Aorta (tissue), 5 donors: ENCODE measurements around the gene SYDE2. TPM values are rescaled to one million over a fixed set of nuclear protein-coding genes. Genes with fewer than 3 reads are reported as not detected.
A peak's percentile ranks its signal among the peaks of the same experiment; 100 is the strongest.

Experiments
- ATAC-seq: fragments of 200-7000 bp; cut with Tn5 transposase; one replicate; pipeline ENCODE4 v1.9.1; 2022; ENCODE audit warnings: moderate library complexity; ENCODE audit not compliant: low FRiP score
- DNase-seq, 2 donors: peaks; one replicate each; pipeline ENCODE4 v3.0.0-alpha.2; 2020
- H3K27ac ChIP-seq, 2 donors: one replicate each; pipeline ENCODE4 v1.5.1; 2013; ENCODE audit warnings: low read length in 2 of 2, mild to moderate bottlenecking in 2 of 2, moderate library complexity in 2 of 2, control low read depth in 1 of 2, inconsistent platforms in 1 of 2, low read depth in 1 of 2
- H3K27me3 ChIP-seq, 2 donors: one replicate each; pipeline ENCODE4 v1.6.1; 2013; ENCODE audit warnings: control low read depth in 1 of 2, low read length in 1 of 2, mild to moderate bottlenecking in 1 of 2, moderate library complexity in 1 of 2; ENCODE audit not compliant: insufficient read depth in 2 of 2, control insufficient read depth in 1 of 2
- H3K36me3 ChIP-seq, 2 donors: one replicate each; pipeline ENCODE4 v1.6.1; 2013; ENCODE audit warnings: control low read depth in 1 of 2, low read length in 1 of 2, mild to moderate bottlenecking in 1 of 2; ENCODE audit not compliant: insufficient read depth in 2 of 2, control insufficient read depth in 1 of 2
- H3K4me1 ChIP-seq, 2 donors: one replicate each; pipeline ENCODE4 v1.6.1; 2013; ENCODE audit warnings: low read length in 2 of 2, control low read depth in 1 of 2, mild to moderate bottlenecking in 1 of 2, moderate library complexity in 1 of 2; ENCODE audit not compliant: insufficient read depth in 2 of 2, control insufficient read depth in 1 of 2
- H3K4me3 ChIP-seq, 2 donors: one replicate each; pipeline ENCODE4 v1.5.1; 2013; ENCODE audit warnings: low read length in 2 of 2, control low read depth in 1 of 2, mild to moderate bottlenecking in 1 of 2
- H3K9me3 ChIP-seq: one replicate; pipeline ENCODE4 v1.6.1; 2013; ENCODE audit warnings: mild to moderate bottlenecking, low read length; ENCODE audit not compliant: control insufficient read depth
- WGBS, 2 donors: extraction: QIAGEN DNeasy Blood & Tissue Kit; methylation state at CpG; one replicate each; pipeline ENCODE4 v1.1.7; 2013; 5-methylcytosine and 5-hydroxymethylcytosine counted together
- intact Hi-C, 2 donors: fragments of 100-400 bp; cut with DNase I; formaldehyde crosslinking; loops; one replicate each; pipeline versions ENCODE4 v1.14.2 to v1.15.0; 2022
- polyA plus RNA-seq, 2 donors: library from polyadenylated mRNA; stranded (reverse); fragments of 200-250 nt; gene quantifications; one replicate each; pipeline ENCODE4 v1.2.3, GENCODE V29; 2013
- total RNA-seq, 2 donors: library from RNA; stranded (reverse); fragmentation: NEBNext Ultra II Directional; extraction: Animal tissue kit (Norgen Biotek cat#: 25700); gene quantifications; one replicate each; pipeline ENCODE4 v1.2.1, GENCODE V29; 2021
- donor health status: healthy with polysubstance abuse.
- donor health status: Bipolar disorder and iron deficiency.
- donor health status: DM: no; HTN: no; CAD: no.
- donor health status: DM: no; HTN: no; CAD: no.
- donor health status: DM: yes; HTN: yes; CAD: no.

Gene SYDE2
- total and polyA plus RNA-seq, 4 donors: 1.3 to 16.7 (median 5.7) TPM

DNA sequence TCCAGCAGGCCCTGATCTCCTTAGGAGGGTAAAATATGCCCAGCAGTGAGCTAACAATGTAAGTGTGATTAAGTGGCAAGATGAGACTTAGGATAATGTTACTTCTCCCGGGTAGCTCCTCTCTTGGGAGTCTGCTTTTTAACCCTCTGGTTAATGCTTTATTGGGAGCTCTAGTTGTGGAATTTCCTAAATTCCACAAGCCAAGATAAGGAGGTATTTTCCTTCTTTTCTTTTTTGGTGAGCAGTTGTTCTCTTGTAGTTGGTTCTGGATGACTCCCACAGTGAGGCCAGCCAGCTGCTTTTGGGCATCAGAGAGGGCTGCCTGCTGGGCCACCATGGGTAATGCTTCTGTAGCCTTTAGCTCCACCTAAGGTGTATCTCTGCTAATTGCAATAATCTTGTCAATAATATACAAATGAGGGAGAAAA is 39.4 kb upstream of the SYDE2 start:
- H3K36me3 ChIP-seq: no peaks in the 10 kb centered on the region
- H3K27me3 ChIP-seq: no peaks in the 10 kb centered on the region
- no peaks in the 10 kb centered on the region for H3K9me3 ChIP-seq
- no peak for ATAC-seq
- peak overlapping the region; percentile 15 to 75 for H3K27ac ChIP-seq
- intact Hi-C loops: no loop called here
- H3K4me3 ChIP-seq: no peak overlapping the region
- WGBS, 2 donors: 0 to 4% methylated on average over 1 of the region's 1 CpG
- no peak for DNase-seq
- H3K4me1 ChIP-seq: peaks cover 0 to 2% of the 10 kb centered on the region in 2 donors

DNA sequence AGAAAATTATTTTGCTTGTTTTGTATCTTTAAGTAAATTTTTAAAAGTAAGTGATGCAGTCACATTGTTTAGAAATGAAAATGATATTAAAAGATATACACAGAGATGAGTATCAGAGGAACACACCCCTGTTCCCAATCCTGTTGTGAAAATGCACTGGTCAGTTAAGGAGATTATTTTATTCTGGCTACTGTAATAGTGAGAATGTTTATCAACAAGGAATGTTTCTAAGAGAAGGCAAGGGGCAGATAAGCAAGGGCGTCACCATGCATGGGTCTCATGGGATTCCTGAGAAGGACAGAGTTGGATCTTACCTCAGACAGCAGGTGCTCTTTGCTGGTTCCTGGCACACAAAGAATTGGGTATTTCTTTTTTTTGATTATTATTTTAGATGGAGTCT is 36.8 kb upstream of the SYDE2 start:
- WGBS, 2 donors: 96 to 97% methylated on average over 1 of the region's 1 CpG
- DNase-seq: no peak

DNA sequence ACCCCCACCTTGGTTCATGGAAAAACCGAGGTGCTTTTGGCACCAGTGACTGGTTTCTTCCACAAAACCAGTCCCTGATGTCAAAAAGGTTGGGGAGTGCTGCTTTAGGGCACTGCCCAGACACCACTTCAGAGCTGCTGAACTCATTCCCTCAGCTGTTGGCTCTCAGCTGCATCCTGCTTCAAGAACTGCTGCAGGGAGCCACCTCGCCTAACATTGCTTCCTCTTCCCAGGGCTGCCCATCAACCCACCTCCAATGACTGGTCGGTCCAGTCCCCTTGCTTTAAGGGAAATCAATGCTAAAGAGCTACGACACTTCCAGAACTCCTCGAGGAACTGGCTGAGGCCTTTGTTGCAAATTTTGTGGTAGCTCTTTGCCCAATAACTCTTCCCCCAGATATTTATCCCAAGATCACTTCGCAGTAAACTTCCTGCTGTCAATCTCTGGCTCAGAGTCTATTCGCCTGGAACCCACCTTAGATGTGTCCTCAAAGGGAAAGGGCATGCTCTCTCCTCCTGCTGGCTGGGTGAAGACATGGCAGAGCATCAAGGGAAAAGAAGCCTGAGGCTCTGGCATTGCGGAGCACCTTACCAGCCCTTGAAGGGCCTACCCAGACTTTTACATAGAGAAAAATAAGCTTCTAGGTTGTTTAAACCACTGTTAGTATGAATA is 29.6 kb upstream of the SYDE2 start:
- WGBS, 2 donors: 88 to 89% methylated on average over 8 of the region's 8 CpGs
- no peak for ATAC-seq
- intact Hi-C loops: no loop called here
- Histone ChIP-seq H3K4me1 (no peaks in the 10 kb centered on the region), H3K36me3 (no peaks in the 10 kb centered on the region), H3K27ac (no peak overlapping the region), H3K27me3 (no peaks in the 10 kb centered on the region), H3K4me3 (no peak overlapping the region), H3K9me3 (no peaks in the 10 kb centered on the region)
- no peak for DNase-seq

More for the DNA sequence above, 36.8 kb upstream of the SYDE2 start:
- Histone ChIP-seq H3K9me3 (no peaks in the 10 kb centered on the region), H3K4me3 (no peak overlapping the region), H3K4me1 (peaks cover 0 to 2% of the 10 kb centered on the region in 2 donors), H3K27me3 (no peaks in the 10 kb centered on the region), H3K27ac (no peak overlapping the region), H3K36me3 (no peaks in the 10 kb centered on the region)
- ATAC-seq: no peak
- intact Hi-C loops: no loop called here

DNA sequence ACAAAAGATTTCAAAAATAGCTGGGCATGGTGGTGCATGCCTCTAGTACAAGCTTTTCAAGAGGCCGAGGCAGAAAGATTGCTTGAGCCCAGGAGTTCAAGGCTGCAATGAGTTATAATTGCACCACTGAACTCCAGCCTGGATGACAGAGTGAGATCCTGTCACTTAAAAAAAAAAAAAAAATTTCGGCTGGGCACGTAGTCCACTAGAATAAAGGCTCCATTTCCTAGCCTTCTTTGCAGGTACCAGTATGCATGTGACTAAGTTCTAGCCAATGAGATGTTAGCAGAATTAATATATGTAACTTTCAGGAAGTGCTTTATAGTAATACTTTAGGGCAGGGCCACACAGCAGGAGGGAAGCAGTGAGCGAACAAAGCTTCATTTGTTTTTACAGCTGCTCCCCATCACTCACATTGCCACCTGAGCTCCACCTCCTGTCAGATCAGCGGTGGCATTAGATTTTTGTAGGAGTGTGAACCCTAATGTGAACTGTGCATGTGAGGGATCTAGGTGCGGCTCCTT is 28.8 kb upstream of the SYDE2 start:
- no peak overlapping the region for H3K4me3 ChIP-seq
- H3K36me3 ChIP-seq: no peaks in the 10 kb centered on the region
- no peaks in the 10 kb centered on the region for H3K4me1 ChIP-seq
- no peak overlapping the region for H3K27ac ChIP-seq
- DNase-seq (no peak), ATAC-seq (no peak)
- intact Hi-C loops: no loop called here
- no peaks in the 10 kb centered on the region for H3K27me3 ChIP-seq
- H3K9me3 ChIP-seq: no peaks in the 10 kb centered on the region
- WGBS, 2 donors: 78 to 84% methylated on average over 6 of the region's 6 CpGs

DNA sequence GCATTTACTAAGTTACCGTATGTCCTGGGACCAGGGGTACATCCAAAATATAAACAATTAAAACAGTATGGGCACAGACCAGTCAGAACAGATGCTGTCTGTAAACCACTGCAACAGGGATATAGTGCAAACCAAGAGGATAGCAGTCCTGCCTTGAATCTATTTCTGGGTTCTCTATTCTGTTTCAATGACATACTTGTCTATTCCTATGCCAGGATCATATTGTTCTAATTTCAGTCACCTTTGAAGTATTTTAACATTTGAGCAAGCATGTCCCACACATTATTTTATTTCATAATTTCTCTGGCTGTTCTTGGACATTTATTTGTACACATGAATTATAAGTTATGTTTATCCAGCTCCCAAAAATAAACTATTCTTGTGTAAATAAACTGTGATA is 28.2 kb upstream of the SYDE2 start:
- intact Hi-C loops: no loop called here
- Histone ChIP-seq H3K9me3 (no peaks in the 10 kb centered on the region), H3K36me3 (no peaks in the 10 kb centered on the region), H3K27me3 (no peaks in the 10 kb centered on the region), H3K4me1 (no peaks in the 10 kb centered on the region), H3K27ac (no peak overlapping the region), H3K4me3 (no peak overlapping the region)
- ATAC-seq (no peak), DNase-seq (no peak)
- 3 to 52% methylated on average over 1 of the region's 1 CpG for WGBS, 2 donors

DNA sequence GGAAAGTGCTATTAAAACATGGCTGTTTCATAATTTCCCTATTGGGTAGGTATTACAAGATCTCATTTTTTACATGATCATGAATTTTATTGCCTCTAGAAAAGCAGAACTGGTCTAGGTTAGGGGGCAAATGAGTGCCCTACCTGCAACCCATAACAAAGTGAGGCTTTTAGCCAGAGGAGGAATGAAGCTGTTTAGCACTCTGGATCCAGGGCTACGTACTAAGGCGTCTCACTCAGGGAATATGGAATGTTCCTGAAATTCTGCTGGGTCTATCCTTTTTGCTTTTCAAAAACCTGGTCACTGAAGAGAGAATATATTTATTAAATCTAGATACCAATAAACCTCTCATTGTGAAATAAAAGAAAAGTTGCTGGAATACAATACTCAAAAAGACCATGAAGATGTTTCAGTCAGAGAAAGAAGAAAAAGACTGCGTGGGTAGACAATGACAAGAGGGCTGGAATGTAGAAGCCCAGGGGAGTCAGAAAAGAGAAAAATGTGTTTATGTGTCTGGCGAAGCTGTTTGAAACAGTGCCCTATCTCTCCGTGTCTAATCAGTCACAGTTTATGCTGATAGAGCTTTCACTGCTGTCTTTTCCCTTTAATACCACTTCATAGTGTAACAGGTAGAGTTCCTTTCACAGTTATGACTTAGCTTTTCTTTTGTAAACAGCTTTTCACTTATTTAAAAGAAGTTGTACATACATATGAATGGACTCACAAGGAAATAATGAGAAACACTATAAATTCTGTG is 25.0 kb upstream of the SYDE2 start:
- Histone ChIP-seq H3K9me3 (no peaks in the 10 kb centered on the region), H3K27ac (no peak overlapping the region), H3K36me3 (no peaks in the 10 kb centered on the region), H3K4me3 (no peak overlapping the region), H3K4me1 (peaks cover 0 to 3% of the 10 kb centered on the region in 2 donors), H3K27me3 (no peaks in the 10 kb centered on the region)
- intact Hi-C loops: no loop called here
- DNase-seq: no peak
- ATAC-seq: no peak
- WGBS, 2 donors: 39 to 41% methylated on average over 5 of the region's 5 CpGs

DNA sequence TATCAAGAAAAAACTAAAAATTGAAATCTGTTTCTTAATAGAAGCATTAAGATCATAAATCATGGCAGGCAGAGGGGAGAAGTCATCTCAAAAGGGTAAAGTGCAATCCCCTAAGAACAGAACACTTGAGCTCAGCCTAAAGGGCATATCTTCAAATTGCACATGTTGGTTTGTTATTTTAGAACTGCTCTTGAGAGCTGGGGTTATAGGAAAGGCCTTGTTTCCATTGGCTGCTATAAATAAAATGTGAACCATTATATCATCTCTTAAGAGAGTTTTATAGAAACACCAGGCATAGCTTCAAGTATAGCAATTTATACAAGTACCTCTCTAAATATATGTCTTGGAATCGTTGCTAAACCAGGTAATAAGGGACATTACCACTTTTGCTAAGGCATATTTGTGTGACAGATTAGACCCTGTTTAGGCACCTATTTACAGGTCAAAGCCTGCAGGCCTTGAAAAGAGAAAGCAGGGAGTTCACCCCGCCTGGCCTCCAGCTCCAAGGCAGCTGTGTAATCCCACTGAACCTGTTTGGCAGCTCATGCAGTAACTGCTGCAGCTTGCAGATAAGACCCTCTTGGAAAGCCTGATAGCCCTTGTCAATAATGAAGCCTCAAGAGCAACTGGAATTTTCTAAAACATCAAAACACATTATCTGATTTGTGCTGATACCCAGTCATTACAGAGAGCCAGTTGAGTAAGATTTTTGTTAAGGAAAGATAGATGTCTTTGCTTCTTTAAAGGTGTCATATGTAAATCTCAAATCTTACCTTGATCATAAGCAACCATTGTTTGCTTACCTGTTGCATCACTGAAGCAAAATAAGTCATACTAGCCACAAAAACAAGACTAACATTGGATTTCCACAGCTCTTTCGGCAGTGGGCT is 24.2 kb upstream of the SYDE2 start:
- H3K4me1 ChIP-seq: peaks cover 0 to 4% of the 10 kb centered on the region in 2 donors
- ATAC-seq (no peak), DNase-seq (no peak)
- H3K27ac ChIP-seq: no peak overlapping the region
- H3K27me3 ChIP-seq: no peaks in the 10 kb centered on the region
- no peak overlapping the region for H3K4me3 ChIP-seq
- intact Hi-C loops: no loop called here
- no peaks in the 10 kb centered on the region for H3K9me3 ChIP-seq
- H3K36me3 ChIP-seq: no peaks in the 10 kb centered on the region
- 46 to 54% methylated on average over 3 of the region's 3 CpGs for WGBS, 2 donors

DNA sequence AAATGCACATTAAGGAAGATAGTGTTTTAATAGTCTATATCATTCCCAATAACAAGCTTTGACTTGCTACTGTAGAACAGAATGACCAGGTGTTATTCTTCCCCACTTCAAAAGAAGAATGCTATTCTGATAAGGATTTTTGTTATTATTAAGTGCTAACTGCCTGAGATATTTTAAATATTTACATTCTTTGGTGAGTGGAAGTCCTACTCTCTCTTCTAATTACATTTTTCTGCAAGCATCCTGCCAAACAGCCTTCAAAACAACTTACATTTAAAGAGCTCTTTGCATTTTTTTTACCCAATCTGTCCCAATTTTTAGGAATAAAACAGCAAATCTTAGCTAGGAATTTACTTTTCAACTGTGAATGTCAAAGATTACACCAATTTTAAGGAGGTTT is 23.5 kb upstream of the SYDE2 start:
- intact Hi-C loops: no loop called here
- Histone ChIP-seq H3K4me1 (peaks cover 0 to 4% of the 10 kb centered on the region in 2 donors), H3K9me3 (no peaks in the 10 kb centered on the region), H3K4me3 (no peak overlapping the region), H3K36me3 (no peaks in the 10 kb centered on the region), H3K27ac (no peak overlapping the region), H3K27me3 (no peaks in the 10 kb centered on the region)
- ATAC-seq (no peak), DNase-seq (no peak)
